MCF 10A (cell line): Measurements from ENCODE around the gene DHX9. TPM values are rescaled to one million over a fixed set of nuclear protein-coding genes. Genes with fewer than 3 reads are reported as not detected.

Experiments used
- BruUV-seq: library from RNA; stranded (reverse); fragments of 400-500 nt; replicated peaks from 2 replicates; lab custom pipeline; 2021; lab: Mats Ljungman, UMichigan
- CTCF ChIA-PET: fragments of 300-600 bp; sonication (Branson Sonifier 250); formaldehyde crosslinking; extraction: SDS; loops from one replicate; lab custom pipeline; 2021; ENCODE audit warnings: antibody characterized with exemption, inconsistent platforms; lab: Yijun Ruan, JAX
- POLR2A ChIA-PET: fragments of 300-600, 350-650 bp; sonication (Branson Sonifier 250); formaldehyde crosslinking; extraction: SDS; loops from one replicate; lab custom pipeline; 2020; ENCODE audit warnings: antibody characterized with exemption, inconsistent platforms; lab: Yijun Ruan, JAX
- DNase-seq: peaks from one replicate; pipeline ENCODE4 v3.0.0-alpha.2; 2018; ENCODE audit not compliant: unreplicated experiment
- H3K27ac Mint-ChIP-seq: one replicate; pipeline ENCODE4 v1.8.0; 2022; ENCODE audit warnings: mild to moderate bottlenecking, low read depth, mixed read lengths; ENCODE audit not compliant: unreplicated experiment
- H3K27me3 Mint-ChIP-seq: one replicate; pipeline ENCODE4 v1.8.0; 2022; ENCODE audit warnings: mixed read lengths; ENCODE audit not compliant: insufficient read depth, unreplicated experiment
- H3K36me3 Mint-ChIP-seq: one replicate; pipeline ENCODE4 v1.8.0; 2022; ENCODE audit warnings: mild to moderate bottlenecking, moderate library complexity, mixed read lengths; ENCODE audit not compliant: insufficient read depth, unreplicated experiment
- H3K4me1 Mint-ChIP-seq: one replicate; pipeline ENCODE4 v1.8.0; 2022; ENCODE audit warnings: mixed read lengths; ENCODE audit not compliant: insufficient read depth, unreplicated experiment
- H3K4me3 Mint-ChIP-seq: one replicate; pipeline ENCODE4 v1.8.0; 2022; ENCODE audit warnings: mild to moderate bottlenecking, moderate library complexity, mixed read lengths; ENCODE audit not compliant: unreplicated experiment
- H3K9me3 Mint-ChIP-seq: one replicate; pipeline ENCODE4 v1.8.0; 2022; ENCODE audit warnings: mixed read lengths; ENCODE audit not compliant: unreplicated experiment
- CTCF ChIP-seq: fragments of 200-600 bp; IDR thresholded peaks from one replicate; pipeline ENCODE4 v1.8.0; 2022; ENCODE audit warnings: antibody characterized with exemption, mild to moderate bottlenecking; ENCODE audit not compliant: unreplicated experiment
- intact Hi-C: fragments of 100-400 bp; cut with micrococcal nuclease; formaldehyde crosslinking; loops from 2 replicates; pipeline ENCODE4 v1.14.1; 2022
- total RNA-seq: library from RNA; stranded (reverse); gene quantifications from 2 replicates; pipeline ENCODE4 v1.2.3, GENCODE V29; 2022

Gene DHX9
- total RNA-seq, 1 experiment from 2014 or later = 107 TPM

GRCh38 chr1:182851825-182852224 lies 12.7 kb downstream of the DHX9 start:
- intact Hi-C loops = no loop called here
- TF ChIP-seq CTCF = no peak
- no peak for DNase-seq
- Mint-ChIP-seq H3K36me3 (peaks cover 100% of the 10 kb centered on the region), H3K27me3 (no peaks in the 10 kb centered on the region), H3K4me3 (no peak overlapping the region), H3K4me1 (peaks cover 31% of the 10 kb centered on the region), H3K27ac (no peak overlapping the region), H3K9me3 (no peaks in the 10 kb centered on the region)
- POLR2A ChIA-PET = interaction anchor here (1.0 to 3.4 kb wide), 2 partner anchors 9 to 12 kb away, joined by 6 to 13 read pairs; partner anchors contain the start of gene DHX9
- no TSS peak for BruUV-seq
- CTCF ChIA-PET = no interaction called here

GRCh38 chr1:182855911-182856310 lies 16.8 kb downstream of the DHX9 start:
- no peak overlapping the region for H3K27ac Mint-ChIP-seq
- H3K9me3 Mint-ChIP-seq = no peaks in the 10 kb centered on the region
- ChIA-PET POLR2A (no interaction called here), CTCF (interaction anchor here (0.6 to 1.3 kb wide), 2 partner anchors 10 to 459 kb away, joined by 3 to 4 read pairs; no protein-coding TSS in a partner anchor)
- TF ChIP-seq CTCF = no peak
- H3K27me3 Mint-ChIP-seq = no peaks in the 10 kb centered on the region
- no peak overlapping the region for H3K4me3 Mint-ChIP-seq
- intact Hi-C loops = loop anchor here (5.0 kb wide), 1 partner anchor 36 kb away; no protein-coding TSS in a partner anchor
- no peaks in the 10 kb centered on the region for H3K4me1 Mint-ChIP-seq
- peaks cover 100% of the 10 kb centered on the region for H3K36me3 Mint-ChIP-seq
- no peak for DNase-seq
- BruUV-seq = TSS peak; percentile 4

- DNase-seq = no peak
- BruUV-seq = no TSS peak
Measured at GRCh38 chr1:182857212-182857611, 18.1 kb downstream of the DHX9 start.

More at GRCh38 chr1:182857212-182857611, 18.1 kb downstream of the DHX9 start:
- H3K9me3 Mint-ChIP-seq = no peaks in the 10 kb centered on the region
- TF ChIP-seq CTCF = no peak
- H3K36me3 Mint-ChIP-seq = peaks cover 100% of the 10 kb centered on the region
- intact Hi-C loops = loop anchor here (5.0 kb wide), 1 partner anchor 35 kb away; no protein-coding TSS in a partner anchor
- ChIA-PET CTCF (interaction anchor here (1.2 to 1.8 kb wide), 2 partner anchors 16 to 17 kb away, joined by 3 read pairs; no protein-coding TSS in a partner anchor), POLR2A (interaction anchor here (0.6 to 2.2 kb wide), 5 partner anchors 8 to 362 kb away, joined by 3 to 8 read pairs (median 4); partner anchors contain the start of gene DHX9)
- H3K4me3 Mint-ChIP-seq = no peak overlapping the region
- H3K27ac Mint-ChIP-seq = no peak overlapping the region
- H3K4me1 Mint-ChIP-seq = no peaks in the 10 kb centered on the region
- no peaks in the 10 kb centered on the region for H3K27me3 Mint-ChIP-seq
